NCI-H1930 (cell line): ENCODE results near the gene USP17L21.
"Not testable (repeated sequence)": the region's sequence is repeated elsewhere in the genome, so short reads cannot be mapped to it uniquely, and the experiment has no call there.

Experiments used
- DNase-seq, 2 experiments: peaks; one replicate each; lab custom pipeline; 2025; lab: John Stamatoyannopoulos, UW

The USP17L21 gene, protein sequence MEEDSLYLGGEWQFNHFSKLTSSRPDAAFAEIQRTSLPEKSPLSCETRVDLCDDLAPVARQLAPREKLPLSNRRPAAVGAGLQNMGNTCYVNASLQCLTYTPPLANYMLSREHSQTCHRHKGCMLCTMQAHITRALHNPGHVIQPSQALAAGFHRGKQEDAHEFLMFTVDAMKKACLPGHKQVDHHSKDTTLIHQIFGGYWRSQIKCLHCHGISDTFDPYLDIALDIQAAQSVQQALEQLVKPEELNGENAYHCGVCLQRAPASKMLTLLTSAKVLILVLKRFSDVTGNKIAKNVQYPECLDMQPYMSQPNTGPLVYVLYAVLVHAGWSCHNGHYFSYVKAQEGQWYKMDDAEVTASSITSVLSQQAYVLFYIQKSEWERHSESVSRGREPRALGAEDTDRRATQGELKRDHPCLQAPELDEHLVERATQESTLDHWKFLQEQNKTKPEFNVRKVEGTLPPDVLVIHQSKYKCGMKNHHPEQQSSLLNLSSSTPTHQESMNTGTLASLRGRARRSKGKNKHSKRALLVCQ

DNA sequence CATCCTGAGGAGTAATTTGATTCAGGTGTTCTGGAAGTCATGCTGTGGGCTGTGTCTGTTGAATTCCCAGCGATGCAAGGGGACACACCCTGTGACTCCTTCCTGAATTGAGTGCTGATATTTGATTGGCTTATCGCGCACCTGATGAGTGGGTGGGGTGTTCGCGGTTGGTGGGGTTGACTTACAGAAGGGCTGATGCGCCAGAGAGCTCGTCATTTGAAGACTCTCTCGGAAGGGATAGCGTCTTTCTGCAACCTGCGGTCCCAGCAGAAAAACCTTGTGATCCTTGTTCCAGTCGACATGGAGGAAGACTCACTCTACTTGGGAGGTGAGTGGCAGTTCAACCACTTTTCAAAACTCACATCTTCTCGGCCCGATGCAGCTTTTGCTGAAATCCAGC, at the start of gene USP17L21:
TSS of gene USP17L21 (plus strand) at position 301 of the 400 bp plus-strand sequence. CDS start at position 301, 0 bp downstream.
- not testable (repeated sequence) for DNase-seq

DNA sequence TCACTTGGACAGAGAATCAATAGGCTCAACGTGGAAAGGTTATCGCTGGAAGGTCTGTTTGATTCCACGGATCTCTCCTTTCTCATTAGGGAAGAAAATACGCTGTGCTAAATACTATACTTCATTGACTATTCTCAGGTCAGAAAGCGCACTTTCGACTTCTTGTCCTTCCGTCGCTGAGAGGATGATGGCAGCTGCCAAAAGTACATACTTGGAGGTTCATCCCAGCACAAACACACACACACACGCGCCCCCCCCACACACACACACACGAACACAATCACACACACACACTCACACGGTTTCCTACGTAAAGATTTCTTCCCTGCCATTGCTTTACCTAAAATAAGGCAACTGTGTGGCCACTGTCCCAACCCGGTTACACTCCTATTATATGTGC, 48.0 kb upstream of the USP17L21 start:
- not testable (repeated sequence) for DNase-seq

DNA sequence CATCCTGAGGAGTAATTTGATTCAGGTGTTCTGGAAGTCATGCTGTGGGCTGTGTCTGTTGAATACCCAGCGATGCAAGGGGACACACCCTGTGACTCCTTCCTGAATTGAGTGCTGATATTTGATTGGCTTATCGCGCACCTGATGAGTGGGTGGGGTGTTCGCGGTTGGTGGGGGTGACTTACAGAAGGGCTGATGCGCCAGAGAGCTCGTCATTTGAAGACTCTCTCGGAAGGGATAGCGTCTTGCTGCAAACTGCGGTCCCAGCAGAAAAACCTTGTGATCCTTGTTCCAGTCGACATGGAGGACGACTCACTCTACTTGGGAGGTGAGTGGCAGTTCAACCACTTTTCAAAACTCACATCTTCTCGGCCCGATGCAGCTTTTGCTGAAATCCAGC, 47.6 kb upstream of the USP17L21 start, which contains the start of gene USP17L11:
TSS of gene USP17L11 (plus strand) at position 301 of the 400 bp plus-strand sequence. CDS start at position 301, 0 bp downstream.
- not testable (repeated sequence) for DNase-seq

DNA sequence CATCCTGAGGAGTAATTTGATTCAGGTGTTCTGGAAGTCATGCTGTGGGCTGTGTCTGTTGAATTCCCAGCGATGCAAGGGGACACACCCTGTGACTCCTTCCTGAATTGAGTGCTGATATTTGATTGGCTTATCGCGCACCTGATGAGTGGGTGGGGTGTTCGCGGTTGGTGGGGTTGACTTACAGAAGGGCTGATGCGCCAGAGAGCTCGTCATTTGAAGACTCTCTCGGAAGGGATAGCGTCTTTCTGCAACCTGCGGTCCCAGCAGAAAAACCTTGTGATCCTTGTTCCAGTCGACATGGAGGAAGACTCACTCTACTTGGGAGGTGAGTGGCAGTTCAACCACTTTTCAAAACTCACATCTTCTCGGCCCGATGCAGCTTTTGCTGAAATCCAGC, 42.8 kb upstream of the USP17L21 start, which contains the start of gene USP17L12:
TSS of gene USP17L12 (plus strand) at position 301 of the 400 bp plus-strand sequence. CDS start at position 301, 0 bp downstream.
- not testable (repeated sequence) for DNase-seq

DNA sequence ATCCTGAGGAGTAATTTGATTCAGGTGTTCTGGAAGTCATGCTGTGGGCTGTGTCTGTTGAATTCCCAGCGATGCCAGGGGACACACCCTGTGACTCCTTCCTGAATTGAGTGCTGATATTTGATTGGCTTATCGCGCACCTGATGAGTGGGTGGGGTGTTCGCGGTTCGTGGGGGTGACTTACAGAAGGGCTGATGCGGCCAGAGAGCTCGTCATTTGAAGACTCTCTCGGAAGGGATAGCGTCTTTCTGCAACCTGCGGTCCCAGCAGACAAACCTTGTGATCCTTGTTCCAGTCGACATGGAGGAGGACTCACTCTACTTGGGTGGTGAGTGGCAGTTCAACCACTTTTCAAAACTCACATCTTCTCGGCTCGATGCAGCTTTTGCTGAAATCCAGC, 38.1 kb upstream of the USP17L21 start, which contains the start of gene USP17L13:
TSS of gene USP17L13 (plus strand) at position 301 of the 400 bp plus-strand sequence. CDS start at position 301, 0 bp downstream.
- DNase-seq = not testable (repeated sequence)

DNA sequence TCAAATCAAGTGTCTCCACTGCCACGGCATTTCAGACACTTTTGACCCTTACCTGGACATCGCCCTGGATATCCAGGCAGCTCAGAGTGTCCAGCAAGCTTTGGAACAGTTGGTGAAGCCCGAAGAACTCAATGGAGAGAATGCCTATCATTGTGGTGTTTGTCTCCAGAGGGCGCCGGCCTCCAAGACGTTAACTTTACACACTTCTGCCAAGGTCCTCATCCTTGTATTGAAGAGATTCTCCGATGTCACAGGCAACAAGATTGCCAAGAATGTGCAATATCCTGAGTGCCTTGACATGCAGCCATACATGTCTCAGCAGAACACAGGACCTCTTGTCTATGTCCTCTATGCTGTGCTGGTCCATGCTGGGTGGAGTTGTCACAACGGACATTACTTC, 32.4 kb upstream of the USP17L21 start:
- DNase-seq = not testable (repeated sequence)

DNA sequence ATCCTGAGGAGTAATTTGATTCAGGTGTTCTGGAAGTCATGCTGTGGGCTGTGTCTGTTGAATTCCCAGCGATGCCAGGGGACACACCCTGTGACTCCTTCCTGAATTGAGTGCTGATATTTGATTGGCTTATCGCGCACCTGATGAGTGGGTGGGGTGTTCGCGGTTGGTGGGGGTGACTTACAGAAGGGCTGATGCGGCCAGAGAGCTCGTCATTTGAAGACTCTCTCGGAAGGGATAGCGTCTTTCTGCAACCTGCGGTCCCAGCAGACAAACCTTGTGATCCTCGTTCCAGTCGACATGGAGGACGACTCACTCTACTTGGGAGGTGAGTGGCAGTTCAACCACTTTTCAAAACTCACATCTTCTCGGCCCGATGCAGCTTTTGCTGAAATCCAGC, 28.6 kb upstream of the USP17L21 start, which contains the start of gene USP17L15:
TSS of gene USP17L15 (plus strand) at position 301 of the 400 bp plus-strand sequence. CDS start at position 301, 0 bp downstream.
- not testable (repeated sequence) for DNase-seq

DNA sequence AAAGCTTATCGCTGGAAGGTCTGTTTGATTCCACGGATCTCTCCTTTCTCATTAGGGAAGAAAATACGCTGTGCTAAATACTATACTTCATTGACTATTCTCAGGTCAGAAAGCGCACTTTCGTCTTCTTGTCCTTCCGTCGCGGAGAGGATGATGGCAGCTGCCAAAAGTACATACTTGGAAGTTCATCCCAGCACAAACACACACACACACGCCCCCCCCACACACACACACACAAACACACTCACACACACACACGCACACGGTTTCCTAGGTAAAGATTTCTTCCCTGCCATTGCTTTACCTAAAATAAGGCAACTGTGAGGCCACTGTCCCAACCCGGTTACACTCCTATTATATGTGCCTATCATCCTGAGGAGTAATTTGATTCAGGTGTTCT, 24.2 kb upstream of the USP17L21 start:
- DNase-seq = not testable (repeated sequence)

DNA sequence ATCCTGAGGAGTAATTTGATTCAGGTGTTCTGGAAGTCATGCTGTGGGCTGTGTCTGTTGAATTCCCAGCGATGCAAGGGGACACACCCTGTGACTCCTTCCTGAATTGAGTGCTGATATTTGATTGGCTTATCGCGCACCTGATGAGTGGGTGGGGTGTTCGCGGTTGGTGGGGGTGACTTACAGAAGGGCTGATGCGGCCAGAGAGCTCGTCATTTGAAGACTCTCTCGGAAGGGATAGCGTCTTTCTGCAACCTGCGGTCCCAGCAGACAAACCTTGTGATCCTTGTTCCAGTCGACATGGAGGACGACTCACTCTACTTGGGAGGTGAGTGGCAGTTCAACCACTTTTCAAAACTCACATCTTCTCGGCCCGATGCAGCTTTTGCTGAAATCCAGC, 19.1 kb upstream of the USP17L21 start, which contains the start of gene USP17L17:
TSS of gene USP17L17 (plus strand) at position 301 of the 400 bp plus-strand sequence. CDS start at position 301, 0 bp downstream.
- DNase-seq = not testable (repeated sequence)

DNA sequence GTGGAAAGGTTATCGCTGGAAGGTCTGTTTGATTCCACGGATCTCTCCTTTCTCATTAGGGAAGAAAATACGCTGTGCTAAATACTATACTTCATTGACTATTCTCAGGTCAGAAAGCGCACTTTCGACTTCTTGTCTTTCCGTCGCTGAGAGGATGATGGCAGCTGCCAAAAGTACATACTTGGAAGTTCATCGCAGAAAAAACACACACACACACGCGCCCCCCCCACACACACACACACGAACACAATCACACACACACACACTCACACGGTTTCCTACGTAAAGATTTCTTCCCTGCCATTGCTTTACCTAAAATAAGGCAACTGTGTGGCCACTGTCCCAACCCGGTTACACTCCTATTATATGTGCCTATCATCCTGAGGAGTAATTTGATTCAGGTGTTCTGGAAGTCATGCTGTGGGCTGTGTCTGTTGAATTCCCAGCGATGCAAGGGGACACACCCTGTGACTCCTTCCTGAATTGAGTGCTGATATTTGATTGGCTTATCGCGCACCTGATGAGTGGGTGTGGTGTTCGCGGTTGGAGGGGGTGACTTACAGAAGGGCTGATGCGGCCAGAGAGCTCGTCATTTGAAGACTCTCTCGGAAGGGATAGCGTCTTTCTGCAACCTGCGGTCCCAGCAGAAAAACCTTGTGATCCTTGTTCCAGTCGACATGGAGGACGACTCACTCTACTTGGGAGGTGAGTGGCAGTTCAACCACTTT, 14.6 kb upstream of the USP17L21 start, which contains the start of gene USP17L18:
TSS of gene USP17L18 (plus strand) at position 678 of the 728 bp plus-strand sequence. CDS start at position 678, 0 bp downstream.
- not testable (repeated sequence) for DNase-seq

DNA sequence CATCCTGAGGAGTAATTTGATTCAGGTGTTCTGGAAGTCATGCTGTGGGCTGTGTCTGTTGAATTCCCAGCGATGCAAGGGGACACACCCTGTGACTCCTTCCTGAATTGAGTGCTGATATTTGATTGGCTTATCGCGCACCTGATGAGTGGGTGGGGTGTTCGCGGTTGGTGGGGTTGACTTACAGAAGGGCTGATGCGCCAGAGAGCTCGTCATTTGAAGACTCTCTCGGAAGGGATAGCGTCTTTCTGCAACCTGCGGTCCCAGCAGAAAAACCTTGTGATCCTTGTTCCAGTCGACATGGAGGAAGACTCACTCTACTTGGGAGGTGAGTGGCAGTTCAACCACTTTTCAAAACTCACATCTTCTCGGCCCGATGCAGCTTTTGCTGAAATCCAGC, 9.6 kb upstream of the USP17L21 start, which contains the start of gene USP17L19:
TSS of gene USP17L19 (plus strand) at position 301 of the 400 bp plus-strand sequence. CDS start at position 301, 0 bp downstream.
- DNase-seq = not testable (repeated sequence)

DNA sequence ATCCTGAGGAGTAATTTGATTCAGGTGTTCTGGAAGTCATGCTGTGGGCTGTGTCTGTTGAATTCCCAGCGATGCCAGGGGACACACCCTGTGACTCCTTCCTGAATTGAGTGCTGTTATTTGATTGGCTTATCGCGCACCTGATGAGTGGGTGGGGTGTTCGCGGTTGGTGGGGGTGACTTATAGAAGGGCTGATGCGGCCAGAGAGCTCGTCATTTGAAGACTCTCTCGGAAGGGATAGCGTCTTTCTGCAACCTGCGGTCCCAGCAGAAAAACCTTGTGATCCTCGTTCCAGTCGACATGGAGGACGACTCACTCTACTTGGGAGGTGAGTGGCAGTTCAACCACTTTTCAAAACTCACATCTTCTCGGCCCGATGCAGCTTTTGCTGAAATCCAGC, 4.8 kb upstream of the USP17L21 start, which contains the start of gene USP17L20:
TSS of gene USP17L20 (plus strand) at position 301 of the 400 bp plus-strand sequence. CDS start at position 301, 0 bp downstream.
- DNase-seq = not testable (repeated sequence)

DNA sequence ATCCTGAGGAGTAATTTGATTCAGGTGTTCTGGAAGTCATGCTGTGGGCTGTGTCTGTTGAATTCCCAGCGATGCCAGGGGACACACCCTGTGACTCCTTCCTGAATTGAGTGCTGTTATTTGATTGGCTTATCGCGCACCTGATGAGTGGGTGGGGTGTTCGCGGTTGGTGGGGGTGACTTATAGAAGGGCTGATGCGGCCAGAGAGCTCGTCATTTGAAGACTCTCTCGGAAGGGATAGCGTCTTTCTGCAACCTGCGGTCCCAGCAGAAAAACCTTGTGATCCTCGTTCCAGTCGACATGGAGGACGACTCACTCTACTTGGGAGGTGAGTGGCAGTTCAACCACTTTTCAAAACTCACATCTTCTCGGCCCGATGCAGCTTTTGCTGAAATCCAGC, 4.6 kb downstream of the USP17L21 start, which contains the start of gene USP17L22:
TSS of gene USP17L22 (plus strand) at position 301 of the 400 bp plus-strand sequence. CDS start at position 301, 0 bp downstream.
- not testable (repeated sequence) for DNase-seq

DNA sequence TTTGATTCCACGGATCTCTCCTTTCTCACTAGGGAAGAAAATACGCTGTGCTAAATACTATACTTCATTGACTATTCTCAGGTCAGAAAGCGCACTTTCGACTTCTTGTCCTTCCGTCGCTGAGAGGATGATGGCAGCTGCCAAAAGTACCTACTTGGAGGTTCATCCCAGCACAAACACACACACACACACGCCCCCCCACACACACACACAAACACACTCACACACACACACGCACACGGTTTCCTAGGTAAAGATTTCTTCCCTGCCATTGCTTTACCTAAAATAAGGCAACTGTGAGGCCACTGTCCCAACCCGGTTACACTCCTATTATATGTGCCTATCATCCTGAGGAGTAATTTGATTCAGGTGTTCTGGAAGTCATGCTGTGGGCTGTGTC, 9.0 kb downstream of the USP17L21 start:
- not testable (repeated sequence) for DNase-seq
